A673 (cell line): ENCODE results near the gene NUDCD2.

ENCODE experiments used
- EZH2 ChIP-seq: fragments of 200-600 bp; sonication (generic); IDR thresholded peaks from 2 replicates; pipeline ENCODE4 v1.6.1; 2017; ENCODE audit warnings: borderline replicate concordance, low read depth, mild to moderate bottlenecking, mixed read lengths, antibody characterized with exemption, low read length; ENCODE audit not compliant: poor library complexity, severe bottlenecking
- TF ChIP-seq, protein P1 (sequence below): fragments of 300-800, 200-600 bp; sonication (generic); conservative IDR thresholded peaks from 2 replicates; pipeline ENCODE4 v1.5.1; 2017; ENCODE audit warnings: low read depth, mild to moderate bottlenecking, antibody characterized with exemption, low read length, moderate library complexity, mixed read lengths

DNA sequence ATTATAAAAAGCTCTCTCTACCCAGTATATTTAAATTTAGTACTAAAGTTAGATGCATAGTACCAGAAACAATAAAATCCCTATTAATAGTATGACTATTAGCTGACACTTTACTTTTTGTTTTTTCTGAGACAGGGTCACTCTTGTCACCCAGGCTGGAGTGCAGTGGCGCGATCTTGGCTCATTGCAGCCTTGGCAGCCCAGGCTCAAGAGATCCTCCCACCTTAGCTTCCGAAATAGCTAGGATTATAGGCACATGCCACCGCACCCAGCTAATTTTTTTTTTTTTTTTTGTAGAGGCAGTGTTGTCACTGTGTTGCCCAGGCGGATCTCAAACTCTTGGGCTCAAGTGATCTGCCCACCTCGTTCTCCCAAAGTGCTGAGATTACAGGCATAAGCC is 14.6 kb downstream of the NUDCD2 start:
- TF ChIP-seq, protein P1, sequence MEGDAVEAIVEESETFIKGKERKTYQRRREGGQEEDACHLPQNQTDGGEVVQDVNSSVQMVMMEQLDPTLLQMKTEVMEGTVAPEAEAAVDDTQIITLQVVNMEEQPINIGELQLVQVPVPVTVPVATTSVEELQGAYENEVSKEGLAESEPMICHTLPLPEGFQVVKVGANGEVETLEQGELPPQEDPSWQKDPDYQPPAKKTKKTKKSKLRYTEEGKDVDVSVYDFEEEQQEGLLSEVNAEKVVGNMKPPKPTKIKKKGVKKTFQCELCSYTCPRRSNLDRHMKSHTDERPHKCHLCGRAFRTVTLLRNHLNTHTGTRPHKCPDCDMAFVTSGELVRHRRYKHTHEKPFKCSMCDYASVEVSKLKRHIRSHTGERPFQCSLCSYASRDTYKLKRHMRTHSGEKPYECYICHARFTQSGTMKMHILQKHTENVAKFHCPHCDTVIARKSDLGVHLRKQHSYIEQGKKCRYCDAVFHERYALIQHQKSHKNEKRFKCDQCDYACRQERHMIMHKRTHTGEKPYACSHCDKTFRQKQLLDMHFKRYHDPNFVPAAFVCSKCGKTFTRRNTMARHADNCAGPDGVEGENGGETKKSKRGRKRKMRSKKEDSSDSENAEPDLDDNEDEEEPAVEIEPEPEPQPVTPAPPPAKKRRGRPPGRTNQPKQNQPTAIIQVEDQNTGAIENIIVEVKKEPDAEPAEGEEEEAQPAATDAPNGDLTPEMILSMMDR: no peak
- TF ChIP-seq EZH2: no peak
